HG03342 (cell line): ENCODE data around the gene ZBTB26.
A peak's percentile ranks its signal among the peaks of the same experiment; 100 is the strongest.
"Not testable (repeated sequence)": the region's sequence is repeated elsewhere in the genome, so short reads cannot be mapped to it uniquely, and the experiment has no call there.

Experiments
- ATAC-seq: cut with Tn5 transposase; IDR thresholded peaks from one replicate; pipeline ENCODE4 v1.9.1; 2021; ENCODE audit warnings: mild to moderate bottlenecking, moderate library complexity; ENCODE audit not compliant: unreplicated experiment

The ZBTB26 gene

DNA sequence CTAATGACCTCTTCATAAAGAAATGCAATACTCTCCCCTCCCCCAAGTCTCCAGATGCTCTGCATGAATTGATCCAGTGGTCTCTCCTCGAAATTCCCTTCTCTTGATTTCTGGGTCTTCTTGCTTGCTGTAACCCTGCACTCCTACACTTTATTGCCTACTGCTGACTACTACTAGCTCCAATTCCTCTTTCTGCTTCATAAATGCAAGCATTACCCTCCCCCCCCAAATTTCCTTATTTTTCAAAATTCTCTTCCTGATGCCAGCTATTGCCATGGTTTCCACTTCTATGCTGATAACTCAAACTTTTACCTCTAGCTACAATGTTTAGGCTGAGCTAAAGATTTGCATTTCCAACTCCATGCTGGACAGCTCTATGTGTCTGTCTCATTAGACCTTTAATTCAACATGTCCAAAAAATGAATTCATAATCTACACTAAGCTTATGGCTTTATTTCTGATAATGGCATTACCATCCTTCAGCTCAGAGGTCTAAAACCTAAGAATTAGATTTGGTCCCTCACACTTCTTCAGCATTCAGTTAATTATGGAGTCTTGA lies 1.4 kb downstream of the ZBTB26 start:
- ATAC-seq: no peak

GRCh38 chr9:122923947-122924346 lies 7.4 kb downstream of the ZBTB26 start:
- peak; percentile 58 for ATAC-seq

GRCh38 chr9:122922713-122923112 lies 8.6 kb downstream of the ZBTB26 start:
- ATAC-seq: no peak

- ATAC-seq: no peak
Measured at GRCh38 chr9:122918310-122918709, 13.0 kb downstream of the ZBTB26 start.

GRCh38 chr9:122912964-122913673 lies 18.2 kb downstream of the ZBTB26 start, which contains the start of gene ZBTB6:
Gene ZBTB6, minus strand, starts transcription at chr9:122913323. Its CDS starts 1,251 bp downstream, at chr9:122912072.
- peak; percentile 98 for ATAC-seq

DNA sequence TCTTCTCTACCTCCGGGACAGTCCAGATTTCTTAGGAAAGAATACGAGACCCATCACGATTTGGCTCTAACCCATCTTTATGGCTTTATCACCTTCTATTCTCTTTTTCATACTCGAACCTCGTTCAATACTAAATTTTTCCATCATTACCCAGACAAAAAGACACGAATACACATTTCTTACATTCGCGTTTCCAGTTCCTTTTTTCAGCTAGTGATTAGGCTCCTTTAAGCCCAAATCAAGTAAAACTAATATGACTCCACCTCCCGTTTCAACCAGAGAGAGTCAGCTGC lies 18.7 kb downstream of the ZBTB26 start:
- ATAC-seq: no peak

GRCh38 chr9:122906122-122906521 lies 25.2 kb downstream of the ZBTB26 start:
- not testable (repeated sequence) for ATAC-seq

DNA sequence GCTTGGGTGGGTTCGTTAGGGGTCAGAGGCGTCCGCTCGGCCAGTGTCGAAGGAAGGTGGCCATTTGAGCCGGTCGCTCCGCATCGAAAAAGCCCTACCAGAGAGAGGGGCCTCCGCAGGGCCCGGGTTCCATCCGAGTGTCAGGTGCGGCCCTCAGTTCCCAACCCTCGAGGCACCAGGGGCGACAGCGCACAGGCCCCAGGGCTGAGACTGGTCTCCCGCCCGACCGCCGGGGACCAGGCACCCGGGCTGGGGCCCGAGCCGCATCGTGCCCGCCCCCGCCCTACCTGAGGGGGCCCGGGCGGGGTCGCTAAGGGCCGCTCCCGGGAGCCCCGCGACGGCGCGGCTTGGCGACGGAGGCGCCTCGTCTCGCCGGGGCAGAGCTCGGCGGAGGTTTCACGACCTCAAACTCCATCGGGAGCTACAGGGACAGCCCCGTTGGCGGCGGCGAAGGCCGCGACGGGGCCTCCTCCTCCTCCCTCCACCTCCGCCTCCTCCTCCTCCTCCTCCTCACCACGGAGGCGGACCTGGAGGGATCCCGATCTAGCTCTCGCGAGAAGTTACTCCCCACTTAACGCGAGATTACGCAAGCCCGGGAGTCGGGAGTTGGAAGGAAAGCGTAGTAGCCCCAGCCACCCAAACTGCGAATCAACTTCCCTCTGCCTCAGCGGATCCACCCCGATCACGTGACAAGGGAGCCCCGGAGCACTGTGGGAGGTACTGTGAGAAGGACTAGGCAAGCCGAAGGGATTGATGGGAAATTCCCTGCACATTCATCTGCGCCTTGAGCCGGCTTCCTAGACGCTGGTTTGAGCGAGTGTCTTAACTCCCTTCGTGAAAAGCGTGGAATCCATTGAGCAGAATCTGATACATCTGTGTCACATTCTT lies 26.2 kb downstream of the ZBTB26 start, which contains the start of gene RC3H2:
TSS of gene RC3H2 (minus strand) at position 537 of the 888 bp plus-strand sequence. CDS start 7,850 bp downstream, outside the sequence.
- peak; percentile 76 for ATAC-seq

DNA sequence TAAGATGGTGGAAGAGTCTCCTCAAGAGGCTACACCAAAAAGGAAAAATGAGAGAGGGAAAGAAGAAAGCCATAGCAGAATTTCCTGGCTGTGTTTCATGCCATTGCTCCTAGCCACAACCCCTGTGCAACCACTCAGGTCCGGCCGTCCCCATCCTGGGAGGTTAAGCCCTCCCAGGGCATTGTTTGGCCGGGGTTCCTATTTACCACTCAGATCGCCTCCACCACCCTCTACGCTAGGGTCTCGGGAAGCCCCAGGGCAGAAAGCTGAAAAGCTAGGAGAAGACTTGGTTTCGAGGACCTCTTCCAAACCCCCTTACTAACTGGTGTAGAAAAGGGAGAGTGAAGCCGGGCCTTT lies 26.9 kb downstream of the ZBTB26 start:
- ATAC-seq: peak; percentile 24

DNA sequence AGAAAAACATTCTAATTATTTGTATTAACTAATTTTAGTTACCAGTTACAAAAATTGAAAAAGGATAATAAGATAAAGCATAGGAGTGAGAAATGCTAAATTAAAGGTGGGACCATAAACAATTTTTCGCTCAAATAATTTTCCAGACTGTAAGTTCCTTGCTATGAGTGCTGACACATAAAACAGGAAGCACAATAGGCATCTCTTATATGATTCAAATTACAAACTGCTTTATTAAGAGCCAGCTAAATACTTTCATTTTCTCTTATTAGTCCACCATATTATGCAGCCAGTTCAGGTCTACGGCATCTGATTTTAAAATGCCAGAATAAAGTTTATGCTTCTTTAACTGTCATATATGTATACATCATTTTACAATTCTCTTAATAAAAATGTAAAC lies 30.5 kb downstream of the ZBTB26 start:
- ATAC-seq: no peak

DNA sequence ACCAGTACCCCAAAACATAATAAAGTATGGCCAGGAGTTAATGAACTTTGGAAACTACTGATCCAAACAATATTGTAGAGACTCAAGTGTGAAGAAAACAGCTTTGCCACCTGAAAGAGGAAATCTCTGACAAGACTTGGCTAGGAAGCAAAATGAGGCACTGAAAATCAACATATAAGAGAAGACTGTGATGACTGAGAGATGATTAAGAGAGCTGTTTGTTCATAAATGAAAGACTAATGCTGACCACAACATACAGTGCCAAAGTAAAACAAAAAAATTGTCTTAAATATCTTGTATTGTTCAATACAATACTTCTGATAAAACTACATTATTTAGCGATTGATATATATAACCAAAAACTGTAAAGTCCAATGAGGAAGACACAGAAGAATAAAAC lies 33.3 kb downstream of the ZBTB26 start:
- no peak for ATAC-seq

- ATAC-seq: no peak
Measured at GRCh38 chr9:122888480-122888879, 42.8 kb downstream of the ZBTB26 start.

DNA sequence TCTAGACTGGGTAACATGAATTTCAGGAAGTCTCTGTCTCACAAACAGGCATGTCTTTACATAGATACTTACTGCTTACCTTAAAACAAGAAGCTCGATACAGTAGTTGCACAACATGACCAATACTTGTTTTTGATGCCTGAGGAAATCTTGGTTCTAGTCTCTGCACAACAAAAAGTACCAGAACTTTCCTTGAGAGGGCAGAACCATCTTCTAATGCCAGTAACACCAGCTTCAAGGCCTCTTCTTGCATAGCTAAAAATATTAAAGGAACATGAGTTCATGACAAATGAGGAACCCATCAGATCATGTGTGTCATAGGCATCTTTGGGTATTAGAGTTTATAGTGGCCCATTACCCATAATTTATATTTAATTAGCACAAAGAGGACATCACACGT lies 48.2 kb downstream of the ZBTB26 start:
- ATAC-seq: no peak

DNA sequence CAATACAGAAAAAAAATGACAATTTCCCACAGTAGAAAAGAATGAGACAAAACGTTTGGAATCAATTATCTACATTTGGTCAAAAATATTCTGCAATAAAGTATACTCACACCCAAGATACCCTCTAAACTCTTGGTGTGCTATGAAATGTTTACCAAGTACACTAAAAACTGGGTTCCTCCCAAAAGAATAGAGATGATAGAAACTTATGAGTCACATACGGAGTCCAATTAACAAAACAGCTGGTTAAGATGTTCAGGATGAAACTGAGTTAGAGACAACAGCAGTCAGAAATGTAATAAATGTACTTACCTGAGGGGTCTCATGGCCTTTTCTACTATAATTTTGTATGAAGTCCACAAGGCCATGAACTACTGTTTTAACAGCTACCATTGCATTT lies 51.9 kb downstream of the ZBTB26 start:
- no peak for ATAC-seq

- ATAC-seq: no peak
Measured at GRCh38 chr9:122875523-122875922, 55.8 kb downstream of the ZBTB26 start.

DNA sequence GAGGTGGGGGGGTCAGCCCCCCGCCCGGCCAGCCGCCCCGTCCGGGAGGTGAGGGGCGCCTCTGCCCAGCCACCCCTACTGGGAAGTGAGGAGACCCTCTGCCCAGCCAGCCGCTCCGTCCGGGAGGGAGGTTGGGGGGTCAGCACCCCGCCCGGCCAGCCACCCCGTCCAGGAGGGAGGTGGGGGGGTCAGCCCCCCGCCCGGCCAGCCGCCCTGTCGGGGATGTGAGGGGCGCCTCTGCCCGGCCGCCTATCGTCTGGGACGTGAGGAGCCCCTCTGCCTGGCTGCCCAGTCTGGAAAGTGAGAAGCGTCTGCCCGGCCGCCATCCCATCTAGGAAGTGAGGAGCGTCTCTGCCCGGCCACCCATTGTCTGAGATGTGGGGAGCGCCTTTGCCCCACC lies 64.0 kb downstream of the ZBTB26 start:
- not testable (repeated sequence) for ATAC-seq

- no peak for ATAC-seq
Measured at GRCh38 chr9:122866079-122866478, 65.2 kb downstream of the ZBTB26 start.
